HG03520 (cell line): Measurements from ENCODE around the gene RNF112.

Experiments used
- ATAC-seq: cut with Tn5 transposase; IDR thresholded peaks from one replicate; pipeline ENCODE4 v1.9.1; 2021; ENCODE audit warnings: mild to moderate bottlenecking, moderate library complexity; ENCODE audit not compliant: unreplicated experiment

RNF112 gene

GRCh38 chr17:19410875-19411620, at the start of gene RNF112:
Gene RNF112, plus strand, starts transcription at chr17:19411232. Its CDS starts 177 bp downstream, at chr17:19411409.
- ATAC-seq = no peak

- ATAC-seq = no peak
Measured at GRCh38 chr17:19361326-19361725, 49.7 kb upstream of the RNF112 start.

- no peak for ATAC-seq
Measured at GRCh38 chr17:19361944-19362276, 49.1 kb upstream of the RNF112 start.

GRCh38 chr17:19362277-19363113, 48.5 kb upstream of the RNF112 start, which contains the start of gene B9D1:
Gene B9D1, minus strand, starts transcription at chr17:19362723. Its CDS starts 154 bp downstream, at chr17:19362569.
- ATAC-seq = peak; percentile 71

GRCh38 chr17:19363114-19363438, 48.0 kb upstream of the RNF112 start:
- no peak for ATAC-seq

GRCh38 chr17:19363460-19364035, 47.5 kb upstream of the RNF112 start:
- no peak for ATAC-seq

GRCh38 chr17:19364699-19365498, 46.1 kb upstream of the RNF112 start:
- ATAC-seq = no peak

GRCh38 chr17:19365499-19365817, 45.6 kb upstream of the RNF112 start:
- no peak for ATAC-seq

GRCh38 chr17:19365833-19366636, 45.0 kb upstream of the RNF112 start:
- ATAC-seq = no peak

- no peak for ATAC-seq
Measured at GRCh38 chr17:19366637-19366972, 44.4 kb upstream of the RNF112 start.

GRCh38 chr17:19368229-19368628, 42.8 kb upstream of the RNF112 start:
- no peak for ATAC-seq

GRCh38 chr17:19369107-19369778, 41.8 kb upstream of the RNF112 start:
- no peak for ATAC-seq

GRCh38 chr17:19369846-19370492, 41.1 kb upstream of the RNF112 start:
- ATAC-seq = no peak

- no peak for ATAC-seq
Measured at GRCh38 chr17:19370493-19370960, 40.5 kb upstream of the RNF112 start.

- no peak for ATAC-seq
Measured at GRCh38 chr17:19371259-19372010, 39.6 kb upstream of the RNF112 start.

- ATAC-seq = no peak
Measured at GRCh38 chr17:19372011-19372370, 39.0 kb upstream of the RNF112 start.

- no peak for ATAC-seq
Measured at GRCh38 chr17:19372439-19372838, 38.6 kb upstream of the RNF112 start.

- ATAC-seq = no peak
Measured at GRCh38 chr17:19372866-19373504, 38.0 kb upstream of the RNF112 start.
